MV-4-11 (cell line): ENCODE data around the gene TRHDE.

ENCODE experiments used
- DNase-seq: peaks from one replicate; lab custom pipeline; 2025; lab: John Stamatoyannopoulos, UW

TRHDE gene

GRCh38 chr12:72273851-72274351 is 1.7 kb downstream of the TRHDE start:
- DNase-seq = no peak

- peak; percentile 88 for DNase-seq
Observed at GRCh38 chr12:72274931-72275330, 2.8 kb downstream of the TRHDE start.

DNA sequence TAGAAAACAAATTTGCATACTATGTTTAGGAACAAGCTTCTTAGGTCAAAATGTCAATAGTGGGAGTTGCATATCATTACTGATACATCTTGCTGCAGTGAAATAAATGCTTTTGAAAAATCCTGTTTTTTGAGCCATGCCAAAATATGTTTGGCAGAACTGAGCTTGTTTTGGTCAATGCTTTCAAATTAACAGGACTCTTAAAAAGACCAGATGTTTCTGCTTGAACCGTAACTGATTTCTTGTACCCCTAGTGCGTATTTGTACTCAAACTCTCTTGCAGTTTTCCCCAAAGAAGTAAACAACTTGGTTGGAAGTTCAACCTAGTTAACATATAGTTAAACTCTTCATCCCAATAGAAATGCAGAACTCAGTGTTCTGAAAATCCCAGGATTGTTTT is 3.4 kb downstream of the TRHDE start:
- no peak for DNase-seq

DNA sequence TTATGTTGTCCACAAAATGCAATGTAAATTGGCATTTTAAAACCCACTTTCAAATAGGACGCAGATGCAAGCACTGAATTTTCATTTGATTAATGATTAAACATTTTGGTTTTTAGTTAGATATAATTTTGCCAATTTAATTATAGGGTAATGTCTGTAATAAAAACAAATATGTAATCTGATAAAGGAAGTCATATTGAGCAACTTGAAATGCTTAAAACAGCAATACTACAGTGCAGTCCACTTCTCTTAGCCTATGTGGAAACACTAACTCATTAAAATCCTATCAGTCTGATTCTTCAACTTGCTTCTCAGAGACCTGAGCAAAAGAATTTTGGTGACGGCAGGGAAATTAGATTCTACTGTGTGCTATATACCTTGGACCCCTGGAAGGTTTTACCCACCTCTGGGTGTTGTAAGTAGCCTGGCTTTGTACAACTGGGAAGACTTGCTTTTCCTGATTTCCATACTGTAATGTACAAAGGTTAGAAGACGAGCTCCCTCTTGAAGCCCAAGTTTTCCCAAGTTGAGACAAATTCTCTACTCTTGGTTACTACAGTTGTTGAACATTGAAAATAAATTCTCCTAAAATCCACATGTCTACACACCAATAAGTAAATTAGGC is 4.1 kb downstream of the TRHDE start:
- peak; percentile 5 for DNase-seq

DNA sequence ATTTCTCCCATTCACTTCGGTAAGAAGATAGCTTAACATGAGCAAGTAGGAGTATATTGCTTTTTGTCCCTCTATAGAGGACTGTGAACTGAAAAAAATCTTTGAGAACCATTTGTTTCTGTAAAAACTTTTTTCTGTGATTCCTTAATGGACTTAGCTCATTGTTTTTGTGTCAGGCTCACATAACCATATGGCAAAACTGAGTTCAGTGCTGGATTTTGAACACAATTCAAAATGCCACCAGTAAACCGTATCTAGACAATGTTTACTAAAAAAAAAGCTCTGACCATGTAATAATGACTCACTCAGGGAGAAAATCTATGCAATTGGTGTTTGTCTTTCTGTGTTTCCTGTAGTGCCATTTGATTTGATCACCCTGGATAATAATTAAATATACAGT is 5.2 kb downstream of the TRHDE start:
- DNase-seq = no peak

- no peak for DNase-seq
Observed at GRCh38 chr12:72278894-72279293, 6.7 kb downstream of the TRHDE start.

DNA sequence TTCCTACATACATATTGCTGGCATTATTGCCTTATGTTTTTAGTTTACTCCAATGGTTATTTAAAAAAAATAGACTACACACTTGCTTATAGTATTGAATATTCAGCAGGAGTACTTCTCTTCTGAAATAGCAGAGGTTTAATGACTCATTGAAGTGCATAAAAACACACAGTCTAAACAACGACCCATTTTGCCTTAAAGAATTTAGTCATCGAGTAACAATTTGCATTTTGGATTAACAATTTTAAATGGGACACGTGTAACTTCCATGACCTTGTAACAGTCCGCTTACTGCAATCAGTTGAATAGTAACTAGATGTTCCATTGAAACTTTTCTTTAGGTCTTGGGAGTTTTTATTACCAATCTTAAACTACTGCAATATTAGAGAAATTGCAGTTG is 9.0 kb downstream of the TRHDE start:
- DNase-seq = no peak

GRCh38 chr12:72282721-72283120 is 10.6 kb downstream of the TRHDE start:
- no peak for DNase-seq

- no peak for DNase-seq
Observed at GRCh38 chr12:72285861-72286260, 13.7 kb downstream of the TRHDE start.

DNA sequence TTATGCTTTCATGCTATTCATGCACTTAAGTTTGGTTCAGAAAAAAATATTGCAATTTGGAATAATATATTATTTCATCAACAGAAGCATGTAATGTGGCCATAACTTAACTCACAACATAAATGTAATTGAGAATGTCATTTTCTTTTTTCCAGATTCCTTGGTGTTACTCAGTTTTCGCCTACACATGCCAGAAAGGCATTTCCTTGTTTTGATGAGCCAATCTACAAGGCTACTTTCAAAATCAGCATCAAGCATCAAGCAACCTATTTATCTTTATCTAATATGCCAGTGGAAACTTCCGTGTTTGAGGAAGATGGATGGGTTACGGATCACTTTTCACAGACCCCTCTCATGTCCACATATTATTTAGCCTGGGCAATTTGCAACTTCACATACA is 14.4 kb downstream of the TRHDE start:
- no peak for DNase-seq

DNA sequence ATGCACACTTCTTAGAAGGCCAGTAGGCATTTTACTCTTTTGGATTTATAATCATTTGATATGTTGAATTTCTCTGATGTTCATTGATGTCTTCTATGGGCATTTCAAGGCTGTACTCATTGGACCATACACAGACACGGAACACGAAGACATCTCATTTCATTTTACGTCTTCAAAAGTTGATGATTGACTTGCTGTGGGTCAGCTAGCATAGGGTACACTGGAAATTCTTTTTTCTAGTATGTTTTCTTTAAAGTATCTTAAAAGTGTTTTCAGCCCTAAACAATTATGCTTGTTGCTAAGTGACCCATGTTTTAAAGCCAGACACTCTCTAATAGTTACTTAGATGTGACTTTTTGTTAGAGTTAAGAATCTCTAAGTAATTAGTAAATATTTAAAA is 16.3 kb downstream of the TRHDE start:
- DNase-seq = no peak

DNA sequence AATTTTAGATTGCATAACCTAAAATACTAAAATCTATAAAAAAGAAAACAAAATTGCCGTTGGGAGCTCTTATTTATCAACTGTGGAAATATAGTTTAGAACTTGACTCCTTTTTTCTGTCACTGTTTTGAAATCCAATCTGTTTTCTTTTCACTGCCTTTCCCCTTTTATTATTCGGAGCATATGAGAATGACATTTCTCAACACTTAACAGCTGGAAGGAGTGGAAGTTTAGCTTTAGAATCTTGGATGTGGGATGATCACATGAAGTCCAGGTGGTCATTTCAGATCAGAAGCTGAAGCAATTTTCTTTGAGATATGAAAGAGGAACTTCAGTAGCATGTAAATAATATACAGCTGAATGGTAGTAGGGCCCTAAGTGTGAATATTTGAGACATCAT is 16.7 kb downstream of the TRHDE start:
- DNase-seq = peak; percentile 31

- no peak for DNase-seq
Observed at GRCh38 chr12:72289633-72290032, 17.5 kb downstream of the TRHDE start.

DNA sequence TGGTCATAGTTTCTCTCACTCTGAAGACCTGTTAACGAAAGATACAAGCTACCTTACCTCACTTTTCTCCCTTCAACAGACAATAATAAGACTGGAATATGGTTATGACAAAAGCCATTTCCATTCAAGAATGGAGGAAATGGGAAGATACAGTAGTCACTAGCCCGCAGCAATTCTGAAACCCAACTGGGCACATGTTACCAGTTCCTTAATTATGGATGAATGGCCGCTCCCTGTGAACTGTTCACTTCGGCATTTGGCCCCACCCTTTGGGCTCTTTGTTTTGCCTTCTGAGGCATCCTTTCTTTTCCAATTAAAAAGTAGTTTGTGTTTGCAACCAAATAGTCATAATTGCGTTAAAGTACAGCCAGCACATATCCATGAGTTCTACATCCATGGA is 19.0 kb downstream of the TRHDE start:
- no peak for DNase-seq

DNA sequence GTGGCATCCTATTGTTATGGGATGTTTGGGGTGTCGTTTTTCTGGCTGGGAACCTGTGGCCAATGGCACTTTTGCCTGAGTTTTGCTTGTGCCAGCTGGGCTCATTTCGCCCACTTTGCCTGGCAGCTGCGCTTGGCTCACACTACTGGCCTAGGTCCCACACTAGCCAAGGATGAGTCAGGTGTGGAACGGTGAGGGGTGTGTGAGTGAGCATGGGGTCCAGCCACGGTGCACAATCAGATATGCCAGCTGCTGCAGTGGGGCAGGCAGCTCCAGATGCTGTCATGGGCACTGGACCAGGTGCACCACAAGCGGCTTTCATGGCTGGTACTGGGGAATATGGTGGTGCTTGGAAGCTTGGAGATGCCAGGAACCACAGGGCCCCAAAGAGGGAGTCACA is 21.5 kb downstream of the TRHDE start:
- DNase-seq = no peak

GRCh38 chr12:72295101-72295500 is 22.9 kb downstream of the TRHDE start:
- no peak for DNase-seq

GRCh38 chr12:72295744-72296143 is 23.6 kb downstream of the TRHDE start:
- DNase-seq = no peak

DNA sequence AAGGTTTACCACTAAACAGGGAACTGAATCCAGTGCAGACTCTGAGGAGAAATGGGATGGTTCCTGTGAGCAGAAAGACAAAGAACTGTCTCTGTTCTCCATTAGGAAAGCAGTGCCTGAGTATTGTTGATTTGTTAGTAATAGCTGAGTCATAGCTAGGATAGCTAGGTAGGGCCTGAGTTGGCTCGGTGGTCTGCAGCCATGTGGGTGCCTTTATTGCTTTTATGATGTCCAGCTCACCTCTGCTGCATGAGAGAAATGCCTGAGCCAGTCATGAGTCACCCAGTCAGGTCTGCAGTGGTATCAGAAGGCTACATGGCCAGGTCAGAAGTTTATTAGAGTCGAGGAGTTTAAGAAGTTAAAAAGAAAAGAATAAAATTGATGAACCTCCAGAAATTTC is 24.2 kb downstream of the TRHDE start:
- DNase-seq = peak; percentile 34

- no peak for DNase-seq
Observed at GRCh38 chr12:72297666-72298065, 25.5 kb downstream of the TRHDE start.

DNA sequence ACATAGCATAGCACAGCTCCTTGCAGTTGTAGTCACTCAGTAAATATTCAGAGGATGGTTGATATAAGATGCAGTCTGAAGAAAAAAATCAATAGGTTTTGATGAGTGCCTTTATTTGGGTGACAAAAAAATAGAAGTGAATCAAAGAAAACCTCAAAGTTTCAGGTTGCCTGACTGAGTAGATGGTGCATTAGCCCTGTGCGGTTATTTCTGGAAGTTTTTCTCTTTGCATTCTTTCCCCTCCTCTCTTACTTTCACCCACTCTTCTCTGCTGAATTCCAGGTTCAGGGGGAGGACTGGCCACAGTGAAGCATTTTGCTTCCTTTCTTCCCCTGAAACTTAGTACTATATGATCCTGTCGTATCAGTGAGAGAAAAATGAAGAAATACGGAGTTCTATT is 28.6 kb downstream of the TRHDE start:
- DNase-seq = no peak

GRCh38 chr12:72304751-72305150 is 32.6 kb downstream of the TRHDE start:
- DNase-seq = no peak

DNA sequence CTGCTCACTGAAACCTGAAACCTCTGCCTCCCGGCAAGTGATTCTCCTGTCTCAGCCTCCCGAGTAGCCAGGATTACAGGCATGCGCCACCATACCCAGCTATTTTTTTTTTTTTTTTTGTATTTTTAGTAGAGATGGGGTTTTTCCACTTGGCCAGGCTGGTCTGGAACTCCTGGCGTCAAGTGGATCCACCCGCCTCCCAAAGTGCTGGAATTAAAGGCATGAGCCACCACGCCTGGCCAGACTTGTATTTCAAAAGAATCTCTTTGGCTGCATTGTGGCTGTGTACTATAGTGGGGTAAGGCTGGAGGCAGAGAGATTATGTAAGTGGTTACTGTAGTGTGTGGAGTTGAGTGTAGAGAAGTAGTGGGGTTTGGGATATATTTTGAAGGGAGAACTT is 35.1 kb downstream of the TRHDE start:
- DNase-seq = no peak

- DNase-seq = no peak
Observed at GRCh38 chr12:72311946-72312345, 39.8 kb downstream of the TRHDE start.

- no peak for DNase-seq
Observed at GRCh38 chr12:72313806-72314205, 41.6 kb downstream of the TRHDE start.

GRCh38 chr12:72315858-72316257 is 43.7 kb downstream of the TRHDE start:
- no peak for DNase-seq
